ENCODE results near the gene SETBP1.

DNA sequence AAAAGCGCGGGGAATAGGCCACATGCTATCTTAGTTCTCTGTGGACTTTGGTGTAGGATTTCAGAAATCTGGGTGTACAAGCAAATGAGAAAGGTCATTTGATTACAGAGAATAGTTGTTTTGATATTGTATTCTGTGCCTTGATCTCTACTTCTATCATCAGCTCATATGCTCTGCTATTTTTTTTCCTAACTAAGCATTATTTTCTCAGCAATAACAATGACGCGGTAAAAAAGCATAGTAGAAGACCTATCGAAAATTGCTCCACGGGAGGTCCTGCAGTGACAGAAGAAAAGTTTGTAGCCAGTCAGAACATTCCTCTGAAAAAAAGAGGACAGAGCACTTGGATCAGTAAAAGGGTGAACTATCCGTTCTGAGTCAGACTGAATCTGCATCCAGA, 2.8 kb upstream of the SETBP1 start:
- no peak for TF ChIP-seq ZNF561 (CRISPR knock-in tag; conservative IDR thresholded peaks at IDR 0.05)
- no peak for TF ChIP-seq ZNF699 (CRISPR knock-in tag; IDR thresholded peaks at IDR 0.05; ENCODE audit: insufficient replicate concordance)
- no peak for TF ChIP-seq NFYB (IDR thresholded peaks at IDR 0.05; ENCODE audit: extremely low read depth, insufficient read length)
- TF ChIP-seq BRCA1 (IDR thresholded peaks at IDR 0.05) = no peak
- no peak for TF ChIP-seq BRCA1 (CRISPR knock-in tag; IDR thresholded peaks at IDR 0.05)
- no peak for TF ChIP-seq EP300 (IDR thresholded peaks at IDR 0.05; ENCODE audit: low read length)
- TF ChIP-seq POLR2A (conservative IDR thresholded peaks at IDR 0.05) = no peak
- TF ChIP-seq RB1 (IDR thresholded peaks at IDR 0.05; ENCODE audit: low read depth) = no peak
- TF ChIP-seq ZC3H4 (CRISPR knock-in tag; IDR thresholded peaks at IDR 0.05; ENCODE audit: borderline replicate concordance) = no peak
- TF ChIP-seq, protein P1, sequence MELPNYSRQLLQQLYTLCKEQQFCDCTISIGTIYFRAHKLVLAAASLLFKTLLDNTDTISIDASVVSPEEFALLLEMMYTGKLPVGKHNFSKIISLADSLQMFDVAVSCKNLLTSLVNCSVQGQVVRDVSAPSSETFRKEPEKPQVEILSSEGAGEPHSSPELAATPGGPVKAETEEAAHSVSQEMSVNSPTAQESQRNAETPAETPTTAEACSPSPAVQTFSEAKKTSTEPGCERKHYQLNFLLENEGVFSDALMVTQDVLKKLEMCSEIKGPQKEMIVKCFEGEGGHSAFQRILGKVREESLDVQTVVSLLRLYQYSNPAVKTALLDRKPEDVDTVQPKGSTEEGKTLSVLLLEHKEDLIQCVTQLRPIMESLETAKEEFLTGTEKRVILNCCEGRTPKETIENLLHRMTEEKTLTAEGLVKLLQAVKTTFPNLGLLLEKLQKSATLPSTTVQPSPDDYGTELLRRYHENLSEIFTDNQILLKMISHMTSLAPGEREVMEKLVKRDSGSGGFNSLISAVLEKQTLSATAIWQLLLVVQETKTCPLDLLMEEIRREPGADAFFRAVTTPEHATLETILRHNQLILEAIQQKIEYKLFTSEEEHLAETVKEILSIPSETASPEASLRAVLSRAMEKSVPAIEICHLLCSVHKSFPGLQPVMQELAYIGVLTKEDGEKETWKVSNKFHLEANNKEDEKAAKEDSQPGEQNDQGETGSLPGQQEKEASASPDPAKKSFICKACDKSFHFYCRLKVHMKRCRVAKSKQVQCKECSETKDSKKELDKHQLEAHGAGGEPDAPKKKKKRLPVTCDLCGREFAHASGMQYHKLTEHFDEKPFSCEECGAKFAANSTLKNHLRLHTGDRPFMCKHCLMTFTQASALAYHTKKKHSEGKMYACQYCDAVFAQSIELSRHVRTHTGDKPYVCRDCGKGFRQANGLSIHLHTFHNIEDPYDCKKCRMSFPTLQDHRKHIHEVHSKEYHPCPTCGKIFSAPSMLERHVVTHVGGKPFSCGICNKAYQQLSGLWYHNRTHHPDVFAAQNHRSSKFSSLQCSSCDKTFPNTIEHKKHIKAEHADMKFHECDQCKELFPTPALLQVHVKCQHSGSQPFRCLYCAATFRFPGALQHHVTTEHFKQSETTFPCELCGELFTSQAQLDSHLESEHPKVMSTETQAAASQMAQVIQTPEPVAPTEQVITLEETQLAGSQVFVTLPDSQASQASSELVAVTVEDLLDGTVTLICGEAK (IDR thresholded peaks at IDR 0.05) = no peak
- TF ChIP-seq, protein P1 (CRISPR knock-in tag; IDR thresholded peaks at IDR 0.05) = no peak
